ENCODE data around the gene ZMYM4.

Gene ZMYM4

DNA sequence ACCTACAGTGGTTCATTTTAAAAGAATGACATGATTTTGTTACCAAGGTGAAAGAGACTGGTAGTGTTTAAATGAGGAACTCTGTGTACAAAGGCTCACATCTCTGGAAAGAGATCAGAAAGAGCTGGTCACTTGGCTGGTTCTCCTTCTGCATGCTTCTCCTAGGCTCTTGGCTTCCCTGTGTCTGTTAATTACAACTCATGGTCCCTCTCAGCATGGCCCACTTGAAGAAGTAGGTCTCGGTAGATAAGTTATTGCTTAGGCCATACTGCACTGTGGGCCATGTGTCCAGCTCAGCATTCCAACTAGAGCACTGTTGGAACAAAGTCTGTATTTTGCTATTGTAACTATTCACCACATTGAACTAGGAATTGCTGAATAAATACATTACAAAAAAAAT lies 197.6 kb downstream of the ZMYM4 start:
- peaks cover 86% of the 10 kb centered on the region for H3K36me3 Mint-ChIP-seq (ENCODE audit: low read depth)
- H3K4me3 Mint-ChIP-seq: no peak overlapping the region

DNA sequence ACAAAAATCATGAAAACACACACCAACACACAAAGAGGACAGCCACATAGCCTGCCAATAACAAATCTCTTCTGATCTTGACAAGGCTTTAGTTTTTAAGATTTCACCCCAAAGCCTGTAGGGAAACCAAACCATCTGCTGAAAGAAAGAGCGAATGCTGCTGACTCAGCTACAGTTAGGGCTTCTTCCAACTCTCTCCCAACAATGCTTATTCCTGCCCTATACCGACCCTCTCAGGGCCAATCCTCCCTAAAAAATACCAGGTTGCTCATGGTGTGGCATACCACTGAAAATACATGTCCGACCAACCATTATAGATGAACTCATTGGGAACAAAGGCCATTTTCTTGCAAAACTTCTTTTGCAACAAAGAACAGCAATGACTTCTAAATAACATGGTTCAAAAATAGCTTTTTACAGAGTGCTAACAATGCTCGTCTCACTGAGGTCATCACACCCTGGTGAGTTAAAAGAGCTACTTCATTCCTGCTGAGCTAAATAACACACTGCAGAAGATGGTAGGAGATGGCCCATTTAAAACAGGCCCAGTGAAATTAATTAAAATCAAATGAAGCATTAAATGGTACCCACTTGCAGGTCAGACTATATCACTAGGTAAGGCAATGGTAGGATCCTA lies 202.6 kb downstream of the ZMYM4 start:
- Mint-ChIP-seq H3K27me3 (ENCODE audit: low read depth, poor library complexity) (no peaks in the 10 kb centered on the region), H3K4me3 (no peak overlapping the region), H3K4me1 (no peaks in the 10 kb centered on the region), H3K36me3 (ENCODE audit: low read depth) (peaks cover 62% of the 10 kb centered on the region), H3K9me3 (peaks cover 2% of the 10 kb centered on the region), H3K27ac (no peak overlapping the region)
- no peak for DNase-seq
- TF ChIP-seq, protein P1, sequence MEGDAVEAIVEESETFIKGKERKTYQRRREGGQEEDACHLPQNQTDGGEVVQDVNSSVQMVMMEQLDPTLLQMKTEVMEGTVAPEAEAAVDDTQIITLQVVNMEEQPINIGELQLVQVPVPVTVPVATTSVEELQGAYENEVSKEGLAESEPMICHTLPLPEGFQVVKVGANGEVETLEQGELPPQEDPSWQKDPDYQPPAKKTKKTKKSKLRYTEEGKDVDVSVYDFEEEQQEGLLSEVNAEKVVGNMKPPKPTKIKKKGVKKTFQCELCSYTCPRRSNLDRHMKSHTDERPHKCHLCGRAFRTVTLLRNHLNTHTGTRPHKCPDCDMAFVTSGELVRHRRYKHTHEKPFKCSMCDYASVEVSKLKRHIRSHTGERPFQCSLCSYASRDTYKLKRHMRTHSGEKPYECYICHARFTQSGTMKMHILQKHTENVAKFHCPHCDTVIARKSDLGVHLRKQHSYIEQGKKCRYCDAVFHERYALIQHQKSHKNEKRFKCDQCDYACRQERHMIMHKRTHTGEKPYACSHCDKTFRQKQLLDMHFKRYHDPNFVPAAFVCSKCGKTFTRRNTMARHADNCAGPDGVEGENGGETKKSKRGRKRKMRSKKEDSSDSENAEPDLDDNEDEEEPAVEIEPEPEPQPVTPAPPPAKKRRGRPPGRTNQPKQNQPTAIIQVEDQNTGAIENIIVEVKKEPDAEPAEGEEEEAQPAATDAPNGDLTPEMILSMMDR (IDR thresholded peaks at IDR 0.05): no peak

More for the DNA sequence above, 197.6 kb downstream of the ZMYM4 start:
- H3K4me1 Mint-ChIP-seq: no peaks in the 10 kb centered on the region
- TF ChIP-seq, protein P1 (IDR thresholded peaks at IDR 0.05): no peak
- DNase-seq: no peak
- no peak overlapping the region for H3K27ac Mint-ChIP-seq
- H3K27me3 Mint-ChIP-seq (ENCODE audit: low read depth, poor library complexity): no peaks in the 10 kb centered on the region
- peaks cover 26% of the 10 kb centered on the region for H3K9me3 Mint-ChIP-seq
